ENCODE results near the gene ASB2.

DNA sequence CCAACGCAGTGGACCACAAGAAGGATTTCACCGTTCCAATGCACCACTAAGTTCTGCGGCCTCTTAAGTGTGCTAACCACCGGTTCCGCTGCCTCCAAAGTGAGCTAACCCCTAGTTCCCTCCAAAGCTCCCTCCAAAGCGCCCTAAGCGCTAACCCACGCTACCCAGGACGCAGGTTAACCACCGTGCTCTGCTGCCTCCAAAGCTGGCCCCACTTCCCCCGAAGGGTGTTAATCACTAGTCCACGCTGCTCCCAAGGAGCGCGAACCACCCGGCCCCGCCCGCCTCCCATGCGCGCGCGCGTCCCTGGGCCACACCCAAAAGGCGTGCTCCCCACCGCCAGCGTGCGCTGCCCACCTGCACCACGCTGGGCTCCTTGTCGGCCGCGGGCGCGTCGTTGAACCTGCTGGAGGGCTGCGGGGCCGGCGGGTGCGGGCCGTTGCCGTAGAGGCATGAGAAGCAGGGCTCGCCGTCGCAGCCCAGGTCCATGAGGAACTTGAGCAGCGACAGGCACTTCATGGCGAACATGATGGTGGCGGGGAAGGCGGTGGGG, 37.5 kb downstream of the ASB2 start:
- TF ChIP-seq SMC3 (IDR thresholded peaks at IDR 0.05; ENCODE audit: low read depth, low read length), result no peak
- no peak for TF ChIP-seq NFIC (IDR thresholded peaks at IDR 0.05; ENCODE audit: borderline replicate concordance)
- no peak for TF ChIP-seq TAF1 (IDR thresholded peaks at IDR 0.05; ENCODE audit: borderline replicate concordance, low read depth, low read length)
- no peak for TF ChIP-seq EP300 (IDR thresholded peaks at IDR 0.05; ENCODE audit: borderline replicate concordance in 1 of 2, low read depth in 1 of 2, low read length in 1 of 2)
- TF ChIP-seq TCF12 (IDR thresholded peaks at IDR 0.05), result no peak
- TF ChIP-seq, protein P1, sequence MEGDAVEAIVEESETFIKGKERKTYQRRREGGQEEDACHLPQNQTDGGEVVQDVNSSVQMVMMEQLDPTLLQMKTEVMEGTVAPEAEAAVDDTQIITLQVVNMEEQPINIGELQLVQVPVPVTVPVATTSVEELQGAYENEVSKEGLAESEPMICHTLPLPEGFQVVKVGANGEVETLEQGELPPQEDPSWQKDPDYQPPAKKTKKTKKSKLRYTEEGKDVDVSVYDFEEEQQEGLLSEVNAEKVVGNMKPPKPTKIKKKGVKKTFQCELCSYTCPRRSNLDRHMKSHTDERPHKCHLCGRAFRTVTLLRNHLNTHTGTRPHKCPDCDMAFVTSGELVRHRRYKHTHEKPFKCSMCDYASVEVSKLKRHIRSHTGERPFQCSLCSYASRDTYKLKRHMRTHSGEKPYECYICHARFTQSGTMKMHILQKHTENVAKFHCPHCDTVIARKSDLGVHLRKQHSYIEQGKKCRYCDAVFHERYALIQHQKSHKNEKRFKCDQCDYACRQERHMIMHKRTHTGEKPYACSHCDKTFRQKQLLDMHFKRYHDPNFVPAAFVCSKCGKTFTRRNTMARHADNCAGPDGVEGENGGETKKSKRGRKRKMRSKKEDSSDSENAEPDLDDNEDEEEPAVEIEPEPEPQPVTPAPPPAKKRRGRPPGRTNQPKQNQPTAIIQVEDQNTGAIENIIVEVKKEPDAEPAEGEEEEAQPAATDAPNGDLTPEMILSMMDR (IDR thresholded peaks at IDR 0.05), result no peak

Measured in SK-N-SH (cell line).